ENCODE results near the gene KRTAP5-8. TPM values are rescaled to one million over a fixed set of nuclear protein-coding genes. Genes with fewer than 3 reads are reported as not detected.
"Not testable (repeated sequence)": the region's sequence is repeated elsewhere in the genome, so short reads cannot be mapped to it uniquely, and the experiment has no call there.

KRTAP5-8 gene
- total RNA-seq, 1 donor from 2014 or later: not detected

DNA sequence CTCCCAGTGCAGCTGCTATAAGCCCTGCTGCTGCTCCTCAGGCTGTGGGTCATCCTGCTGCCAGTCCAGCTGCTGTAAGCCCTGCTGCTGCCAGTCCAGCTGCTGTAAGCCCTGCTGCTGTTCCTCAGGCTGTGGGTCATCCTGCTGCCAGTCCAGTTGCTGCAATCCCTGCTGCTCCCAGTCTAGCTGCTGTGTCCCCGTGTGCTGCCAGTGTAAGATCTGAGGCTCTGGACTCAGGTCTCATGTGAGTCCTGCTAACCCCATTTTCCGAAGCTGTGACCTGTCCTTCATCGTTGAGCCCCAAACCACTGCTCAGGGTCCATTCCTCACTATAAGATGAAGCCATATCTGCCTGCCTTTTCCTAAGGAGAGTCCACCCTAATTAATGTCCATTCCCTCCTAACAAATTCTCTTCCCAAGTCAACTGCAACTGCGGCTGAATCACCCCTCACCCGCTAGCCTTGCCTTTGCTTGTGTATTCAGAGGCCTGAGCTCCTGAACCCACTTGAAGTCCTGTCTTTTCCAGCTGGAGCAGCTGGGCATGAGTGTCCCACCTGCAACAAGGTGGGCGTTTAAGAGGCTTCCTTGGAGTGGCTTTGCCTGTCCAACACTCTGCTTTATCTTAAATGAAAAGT, 10.1 kb upstream of the KRTAP5-8 start:
- TF ChIP-seq, protein P1, sequence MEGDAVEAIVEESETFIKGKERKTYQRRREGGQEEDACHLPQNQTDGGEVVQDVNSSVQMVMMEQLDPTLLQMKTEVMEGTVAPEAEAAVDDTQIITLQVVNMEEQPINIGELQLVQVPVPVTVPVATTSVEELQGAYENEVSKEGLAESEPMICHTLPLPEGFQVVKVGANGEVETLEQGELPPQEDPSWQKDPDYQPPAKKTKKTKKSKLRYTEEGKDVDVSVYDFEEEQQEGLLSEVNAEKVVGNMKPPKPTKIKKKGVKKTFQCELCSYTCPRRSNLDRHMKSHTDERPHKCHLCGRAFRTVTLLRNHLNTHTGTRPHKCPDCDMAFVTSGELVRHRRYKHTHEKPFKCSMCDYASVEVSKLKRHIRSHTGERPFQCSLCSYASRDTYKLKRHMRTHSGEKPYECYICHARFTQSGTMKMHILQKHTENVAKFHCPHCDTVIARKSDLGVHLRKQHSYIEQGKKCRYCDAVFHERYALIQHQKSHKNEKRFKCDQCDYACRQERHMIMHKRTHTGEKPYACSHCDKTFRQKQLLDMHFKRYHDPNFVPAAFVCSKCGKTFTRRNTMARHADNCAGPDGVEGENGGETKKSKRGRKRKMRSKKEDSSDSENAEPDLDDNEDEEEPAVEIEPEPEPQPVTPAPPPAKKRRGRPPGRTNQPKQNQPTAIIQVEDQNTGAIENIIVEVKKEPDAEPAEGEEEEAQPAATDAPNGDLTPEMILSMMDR (IDR thresholded peaks at IDR 0.05): no peak
- Mint-ChIP-seq H3K9me3 (ENCODE audit: low read depth) (peaks cover 10% of the 10 kb centered on the region), H3K4me1 (ENCODE audit: low read depth) (no peaks in the 10 kb centered on the region), H3K36me3 (ENCODE audit: low read depth) (peaks cover 2% of the 10 kb centered on the region), H3K27ac (ENCODE audit: unreplicated experiment) (no peak overlapping the region), H3K27me3 (ENCODE audit: low read depth) (peaks cover 10% of the 10 kb centered on the region), H3K4me3 (ENCODE audit: unreplicated experiment) (no peak overlapping the region)
- peak; percentile 30 for DNase-seq (ENCODE audit: low spot score)

DNA sequence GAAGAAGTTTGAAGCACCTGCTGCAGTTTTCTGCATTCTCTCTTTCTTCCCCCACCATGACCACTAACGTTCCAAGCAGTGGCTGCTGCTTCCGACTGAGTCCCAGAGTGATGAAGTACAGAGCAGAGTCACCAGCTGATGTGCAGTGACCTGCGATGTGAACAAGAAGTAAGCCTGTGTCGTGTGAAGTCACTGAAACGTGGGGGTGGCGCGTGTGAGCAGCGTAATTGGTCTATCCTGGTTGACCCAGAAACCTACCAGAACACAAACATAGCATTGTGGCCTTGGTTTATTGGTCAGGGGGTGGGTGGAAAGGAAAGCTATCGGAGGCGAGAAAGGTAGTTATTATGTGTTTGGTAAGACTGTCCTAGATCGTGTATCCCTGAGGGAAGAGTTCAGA, 7.2 kb upstream of the KRTAP5-8 start:
- H3K27ac Mint-ChIP-seq (ENCODE audit: unreplicated experiment): no peak overlapping the region
- no peak overlapping the region for H3K4me3 Mint-ChIP-seq (ENCODE audit: unreplicated experiment)
- TF ChIP-seq, protein P1 (IDR thresholded peaks at IDR 0.05): no peak
- H3K27me3 Mint-ChIP-seq (ENCODE audit: low read depth): peaks cover 10% of the 10 kb centered on the region
- no peak for DNase-seq (ENCODE audit: low spot score)
- H3K9me3 Mint-ChIP-seq (ENCODE audit: low read depth): no peaks in the 10 kb centered on the region
- no peaks in the 10 kb centered on the region for H3K36me3 Mint-ChIP-seq (ENCODE audit: low read depth)
- H3K4me1 Mint-ChIP-seq (ENCODE audit: low read depth): no peaks in the 10 kb centered on the region

- Mint-ChIP-seq H3K27ac (ENCODE audit: unreplicated experiment) (no peak overlapping the region), H3K4me3 (ENCODE audit: unreplicated experiment) (no peak overlapping the region), H3K9me3 (ENCODE audit: low read depth) (no peaks in the 10 kb centered on the region), H3K27me3 (ENCODE audit: low read depth) (peaks cover 7% of the 10 kb centered on the region), H3K4me1 (ENCODE audit: low read depth) (no peaks in the 10 kb centered on the region), H3K36me3 (ENCODE audit: low read depth) (no peaks in the 10 kb centered on the region)
- TF ChIP-seq, protein P1 (IDR thresholded peaks at IDR 0.05): no peak
- no peak for DNase-seq (ENCODE audit: low spot score)
Measured at GRCh38 chr11:71532036-71532610, 5.7 kb upstream of the KRTAP5-8 start.

- H3K27ac Mint-ChIP-seq (ENCODE audit: unreplicated experiment); H3K27me3 Mint-ChIP-seq (ENCODE audit: low read depth); H3K4me1 Mint-ChIP-seq (ENCODE audit: low read depth); H3K9me3 Mint-ChIP-seq (ENCODE audit: low read depth); DNase-seq (ENCODE audit: low spot score); H3K36me3 Mint-ChIP-seq (ENCODE audit: low read depth); H3K4me3 Mint-ChIP-seq (ENCODE audit: unreplicated experiment): not testable (repeated sequence)
Measured at GRCh38 chr11:71534711-71535608, 2.9 kb upstream of the KRTAP5-8 start.

DNA sequence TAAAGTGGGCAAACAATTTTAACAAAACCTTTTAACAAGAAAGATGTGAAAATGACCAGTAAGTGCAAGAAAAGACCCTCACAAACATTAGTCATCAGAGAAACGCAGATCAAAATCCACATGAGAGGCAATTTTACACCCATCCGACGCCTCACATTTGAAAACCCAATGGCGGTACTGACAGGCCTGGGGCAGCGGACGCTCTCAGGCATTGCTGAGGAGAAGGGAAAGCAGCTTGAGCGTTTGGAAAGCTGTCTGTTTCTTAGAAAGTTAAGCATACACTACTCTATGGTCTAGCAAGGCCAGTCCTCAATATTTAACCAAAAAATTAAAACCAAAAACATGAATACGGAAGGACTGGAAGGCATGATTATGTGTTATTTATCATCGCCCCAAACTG, 2.0 kb upstream of the KRTAP5-8 start:
- TF ChIP-seq, protein P1 (IDR thresholded peaks at IDR 0.05): no peak
- peaks cover 2% of the 10 kb centered on the region for H3K27me3 Mint-ChIP-seq (ENCODE audit: low read depth)
- H3K4me1 Mint-ChIP-seq (ENCODE audit: low read depth): no peaks in the 10 kb centered on the region
- no peak overlapping the region for H3K4me3 Mint-ChIP-seq (ENCODE audit: unreplicated experiment)
- H3K36me3 Mint-ChIP-seq (ENCODE audit: low read depth): no peaks in the 10 kb centered on the region
- no peaks in the 10 kb centered on the region for H3K9me3 Mint-ChIP-seq (ENCODE audit: low read depth)
- H3K27ac Mint-ChIP-seq (ENCODE audit: unreplicated experiment): no peak overlapping the region
- DNase-seq (ENCODE audit: low spot score): no peak
